NT2/D1 (cell line): Measurements from ENCODE around the gene RNF44.

Experiments
- YY1 ChIP-seq: IDR thresholded peaks from 2 replicates; pipeline ENCODE4 v1.6.1; 2011; ENCODE audit not compliant: insufficient read length, insufficient read depth
- ZNF274 ChIP-seq: IDR thresholded peaks from 2 replicates; pipeline ENCODE4 v1.6.1; 2011; ENCODE audit warnings: mild to moderate bottlenecking, low read depth, low read length

DNA sequence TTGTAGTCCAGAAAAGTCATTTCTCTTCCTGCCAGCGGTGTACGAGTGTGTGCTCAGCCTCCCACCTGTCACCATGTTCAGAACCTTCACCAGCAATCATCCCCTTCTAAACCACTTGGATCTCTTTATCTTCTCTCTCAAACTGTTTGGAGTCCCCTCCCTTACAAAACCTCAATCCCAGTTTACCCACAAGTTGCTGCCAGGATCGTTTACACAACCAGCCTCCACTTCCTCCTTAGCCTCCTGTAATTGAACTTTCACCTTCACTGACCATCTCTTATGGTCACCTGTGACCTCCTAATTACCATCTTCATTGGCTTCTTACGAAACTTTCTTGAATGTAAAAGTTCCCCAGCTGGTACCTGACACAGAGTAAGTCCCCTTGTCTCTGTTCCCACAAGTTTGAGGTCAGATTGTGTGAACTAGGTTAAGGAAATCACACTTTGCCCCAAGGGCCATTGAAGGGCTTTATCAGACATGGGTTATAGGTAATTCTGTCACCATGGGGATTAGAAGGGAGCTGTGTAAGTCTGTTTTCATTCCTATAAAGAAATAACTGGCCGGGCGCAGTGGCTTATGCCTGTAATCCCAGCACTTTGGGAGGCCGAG lies 20.0 kb downstream of the RNF44 start:
- TF ChIP-seq ZNF274 (no peak), YY1 (no peak)
